ENCODE results near the gene PHF5A. TPM values are rescaled to one million over a fixed set of nuclear protein-coding genes. Genes with fewer than 3 reads are reported as not detected.
"Not testable (repeated sequence)": the region's sequence is repeated elsewhere in the genome, so short reads cannot be mapped to it uniquely, and the experiment has no call there.

PHF5A gene
- total RNA-seq, 3 donors from 2014 or later: 27.0 to 31.7 (median 29.7) TPM

GRCh38 chr22:41445129-41446056, 23.1 kb downstream of the PHF5A start:
- Histone ChIP-seq H3K36me3 (ENCODE audit: low read depth) (no peaks in the 10 kb centered on the region), H3K9me3 (no peaks in the 10 kb centered on the region), H3K4me1 (ENCODE audit: low read depth) (peaks cover 19% of the 10 kb centered on the region), H3K4me3 (peak overlapping the region; percentile 98)
- DNase-seq: peak; percentile 45 to 61 (median 51)
- intact Hi-C loops (cut with DNase I, micrococcal nuclease): no loop called here
- TF ChIP-seq CTCF (IDR thresholded peaks at IDR 0.05): no peak
- no peak for ATAC-seq

- no peak for TF ChIP-seq CTCF (IDR thresholded peaks at IDR 0.05)
- peak overlapping the region; percentile 98 for H3K4me3 ChIP-seq
- DNase-seq: peak; percentile 90 to 93 (median 92)
- intact Hi-C loops (cut with DNase I, micrococcal nuclease): no loop called here
- no peaks in the 10 kb centered on the region for H3K9me3 ChIP-seq
- no peaks in the 10 kb centered on the region for H3K36me3 ChIP-seq (ENCODE audit: low read depth)
- peak; percentile 59 for ATAC-seq
- H3K4me1 ChIP-seq (ENCODE audit: low read depth): peaks cover 19% of the 10 kb centered on the region
Measured at GRCh38 chr22:41444360-41445128, 23.9 kb downstream of the PHF5A start.

GRCh38 chr22:41442240-41442792, 26.2 kb downstream of the PHF5A start:
- DNase-seq (no peak), ATAC-seq (no peak)
- Histone ChIP-seq H3K4me1 (ENCODE audit: low read depth) (peaks cover 19% of the 10 kb centered on the region), H3K9me3 (no peaks in the 10 kb centered on the region), H3K4me3 (no peak overlapping the region), H3K36me3 (ENCODE audit: low read depth) (no peaks in the 10 kb centered on the region)
- no peak for TF ChIP-seq CTCF (IDR thresholded peaks at IDR 0.05)
- intact Hi-C loops (cut with DNase I, micrococcal nuclease): no loop called here

GRCh38 chr22:41440511-41440910, 28.0 kb downstream of the PHF5A start:
- H3K36me3 ChIP-seq (ENCODE audit: low read depth); H3K9me3 ChIP-seq; DNase-seq; ATAC-seq; H3K4me3 ChIP-seq; intact Hi-C loops (cut with DNase I, micrococcal nuclease): not testable (repeated sequence)
- H3K4me1 ChIP-seq (ENCODE audit: low read depth): peaks cover 19% of the 10 kb centered on the region

- peaks cover 5% of the 10 kb centered on the region for H3K36me3 ChIP-seq (ENCODE audit: low read depth)
- H3K9me3 ChIP-seq: no peaks in the 10 kb centered on the region
- H3K4me1 ChIP-seq (ENCODE audit: low read depth): peaks cover 2% of the 10 kb centered on the region
- ATAC-seq: no peak
- no peak for DNase-seq
- intact Hi-C loops (cut with DNase I, micrococcal nuclease): no loop called here
- no peak for TF ChIP-seq CTCF (IDR thresholded peaks at IDR 0.05)
- no peak overlapping the region for H3K4me3 ChIP-seq
Measured at GRCh38 chr22:41437198-41437597, 31.3 kb downstream of the PHF5A start.
